Thyroid gland (tissue), 4 donors: ENCODE data around the gene AP4S1. TPM values are rescaled to one million over a fixed set of nuclear protein-coding genes. Genes with fewer than 3 reads are reported as not detected.

ENCODE experiments used
- DNase-seq, 2 donors: peaks; one replicate each; pipeline ENCODE4 v3.0.0-alpha.2; 2019
- H3K27ac ChIP-seq, 3 donors: fragments of 200-600 bp; sonication (generic); 1 replicate in 2 of 3; 2 replicates in 1 of 3; pipeline ENCODE4 v1.5.1; 2016 to 2019; ENCODE audit warnings: mild to moderate bottlenecking in 1 of 3, moderate library complexity in 1 of 3
- H3K27me3 ChIP-seq: fragments of 200-600 bp; sonication (generic); one replicate; pipeline ENCODE4 v1.5.1; 2019
- H3K36me3 ChIP-seq, 2 donors: fragments of 200-600 bp; sonication (generic); one replicate each; pipeline ENCODE4 v1.5.1; 2016 to 2019
- H3K4me1 ChIP-seq, 2 donors: fragments of 200-600 bp; sonication (generic); one replicate each; pipeline ENCODE4 v1.5.1; 2017 to 2019
- H3K4me3 ChIP-seq, 3 donors: fragments of 200-600 bp; sonication (generic); replicated peaks in 1 of 3; 1 replicate in 2 of 3; 2 replicates in 1 of 3; pipeline ENCODE4 v1.5.1; 2016; ENCODE audit warnings: mild to moderate bottlenecking in 1 of 3
- H3K9me3 ChIP-seq: fragments of 200-600 bp; sonication (generic); one replicate; pipeline ENCODE4 v1.5.1; 2017
- CTCF ChIP-seq, 6 experiments: fragments of 200-600 bp in 3 of 6; fragments of 450-650 bp in 3 of 6; sonication (generic) in 3 of 6; IDR thresholded peaks; one replicate each; pipeline ENCODE4 v1.5.1; 2016 to 2019; ENCODE audit warnings: antibody characterized with exemption in 6 of 6, mild to moderate bottlenecking in 2 of 6, inconsistent platforms in 1 of 6, moderate library complexity in 1 of 6
- POLR2A ChIP-seq, 2 donors: fragments of 450-650 bp; IDR thresholded peaks; one replicate each; pipeline ENCODE4 v1.6.1; 2017; ENCODE audit warnings: antibody characterized with exemption in 2 of 2, mild to moderate bottlenecking in 2 of 2, moderate library complexity in 1 of 2
- WGBS, 2 donors: methylation state at CpG; one replicate each; pipeline ENCODE4 v1.1.5; 2017; 5-methylcytosine and 5-hydroxymethylcytosine counted together
- intact Hi-C: fragments of 100-400 bp; cut with DNase I; formaldehyde crosslinking; loops from one replicate; pipeline ENCODE4 v1.15.1; 2023
- total RNA-seq, 4 donors: library from RNA; depleted of rRNA; stranded (reverse); fragments of >200 nt; gene quantifications; one replicate each; pipeline ENCODE4 v1.2.3, GENCODE V29; 2016

The AP4S1 gene
- total RNA-seq, 4 donors from 2014 or later = 19.5 to 33.9 (median 24.3) TPM

- no peak for DNase-seq
- no peak overlapping the region for H3K27ac ChIP-seq
- WGBS, 2 donors = 91 to 100% methylated on average over 1 of the region's 1 CpG
- no peak overlapping the region for H3K4me3 ChIP-seq
- no peaks in the 10 kb centered on the region for H3K4me1 ChIP-seq
- no peaks in the 10 kb centered on the region for H3K36me3 ChIP-seq
- intact Hi-C loops = no loop called here
- no peaks in the 10 kb centered on the region for H3K9me3 ChIP-seq
- no peak for TF ChIP-seq POLR2A (IDR thresholded peaks at IDR 0.05)
- no peak for TF ChIP-seq CTCF (IDR thresholded peaks at IDR 0.05)
- H3K27me3 ChIP-seq = no peaks in the 10 kb centered on the region
These were observed 18.7 kb upstream of the AP4S1 start for GRCh38 chr14:31006703-31007102.

GRCh38 chr14:31009836-31010574, 15.4 kb upstream of the AP4S1 start:
- intact Hi-C loops = no loop called here
- DNase-seq = no peak
- no peaks in the 10 kb centered on the region for H3K4me1 ChIP-seq
- TF ChIP-seq POLR2A (IDR thresholded peaks at IDR 0.05) (no peak), CTCF (IDR thresholded peaks at IDR 0.05) (no peak)
- H3K36me3 ChIP-seq = no peaks in the 10 kb centered on the region
- no peak overlapping the region for H3K4me3 ChIP-seq
- 96 to 97% methylated on average over 3 of the region's 3 CpGs for WGBS, 2 donors
- no peak overlapping the region for H3K27ac ChIP-seq
- H3K27me3 ChIP-seq = no peaks in the 10 kb centered on the region
- no peaks in the 10 kb centered on the region for H3K9me3 ChIP-seq

GRCh38 chr14:31010935-31011334, 14.5 kb upstream of the AP4S1 start:
- no peaks in the 10 kb centered on the region for H3K4me1 ChIP-seq
- DNase-seq = no peak
- 73 to 86% methylated on average over 3 of the region's 3 CpGs for WGBS, 2 donors
- H3K36me3 ChIP-seq = no peaks in the 10 kb centered on the region
- H3K9me3 ChIP-seq = no peaks in the 10 kb centered on the region
- no peak overlapping the region for H3K27ac ChIP-seq
- intact Hi-C loops = no loop called here
- TF ChIP-seq CTCF (IDR thresholded peaks at IDR 0.05) (no peak), POLR2A (IDR thresholded peaks at IDR 0.05) (no peak)
- no peaks in the 10 kb centered on the region for H3K27me3 ChIP-seq
- no peak overlapping the region for H3K4me3 ChIP-seq

DNA sequence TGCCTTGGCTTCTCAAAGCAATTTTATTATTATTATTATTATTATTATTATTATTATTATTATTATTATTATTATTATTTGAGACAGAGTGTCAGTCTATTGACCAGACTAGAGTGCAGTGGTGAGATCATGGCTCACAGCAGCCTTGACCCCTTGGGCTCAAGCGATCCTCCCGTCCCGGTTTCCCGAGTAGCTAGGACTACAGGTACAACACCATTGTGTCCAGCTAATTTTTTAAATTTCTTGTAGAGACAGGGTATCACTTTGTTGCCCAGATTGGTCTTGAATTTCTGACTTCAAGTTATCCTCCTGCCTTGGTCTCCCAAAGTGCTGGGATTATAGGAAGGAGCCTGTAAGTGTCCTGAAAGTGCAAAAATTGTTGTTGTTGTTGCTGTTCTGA, 11.6 kb upstream of the AP4S1 start:
- no peaks in the 10 kb centered on the region for H3K36me3 ChIP-seq
- no peaks in the 10 kb centered on the region for H3K27me3 ChIP-seq
- H3K9me3 ChIP-seq = no peaks in the 10 kb centered on the region
- H3K4me3 ChIP-seq = no peak overlapping the region
- TF ChIP-seq POLR2A (IDR thresholded peaks at IDR 0.05) = no peak
- TF ChIP-seq CTCF (IDR thresholded peaks at IDR 0.05) = no peak
- no peak overlapping the region for H3K27ac ChIP-seq
- 95 to 98% methylated on average over 4 of the region's 4 CpGs for WGBS, 2 donors
- intact Hi-C loops = no loop called here
- H3K4me1 ChIP-seq = no peaks in the 10 kb centered on the region
- no peak for DNase-seq

GRCh38 chr14:31018057-31018645, 7.3 kb upstream of the AP4S1 start:
- no peak overlapping the region for H3K4me3 ChIP-seq
- 84 to 92% methylated on average over 6 of the region's 6 CpGs for WGBS, 2 donors
- no peak for TF ChIP-seq POLR2A (IDR thresholded peaks at IDR 0.05)
- TF ChIP-seq CTCF (IDR thresholded peaks at IDR 0.05) = no peak
- intact Hi-C loops = no loop called here
- no peak overlapping the region for H3K27ac ChIP-seq
- H3K4me1 ChIP-seq = peaks cover 24 to 25% of the 10 kb centered on the region in 2 donors
- no peaks in the 10 kb centered on the region for H3K27me3 ChIP-seq
- no peaks in the 10 kb centered on the region for H3K9me3 ChIP-seq
- H3K36me3 ChIP-seq = no peaks in the 10 kb centered on the region
- DNase-seq = peak in 1 of 2 donors; percentile 18
